Dendritic cell treated with granulocyte-macrophage colony-stimulating factor and Interleukin-4, amounts not matched to agents 40 ng/mL and 50 ng/mL, for 4 days (primary cell): ENCODE results near the gene CCNQ.

ENCODE experiments used
- H3K27ac Mint-ChIP-seq: one replicate; pipeline ENCODE4 v1.8.0; 2022; ENCODE audit warnings: mild to moderate bottlenecking, mixed read lengths
- H3K27me3 Mint-ChIP-seq: one replicate; pipeline ENCODE4 v1.8.0; 2022; ENCODE audit warnings: mild to moderate bottlenecking, mixed read lengths
- H3K36me3 Mint-ChIP-seq: one replicate; pipeline ENCODE4 v1.8.0; 2022; ENCODE audit warnings: low read depth, mixed read lengths
- H3K4me1 Mint-ChIP-seq: one replicate; pipeline ENCODE4 v1.8.0; 2022; ENCODE audit warnings: low read depth, mixed read lengths
- H3K4me3 Mint-ChIP-seq: one replicate; pipeline ENCODE4 v1.8.0; 2022; ENCODE audit warnings: mild to moderate bottlenecking, moderate library complexity, mixed read lengths
- H3K9me3 Mint-ChIP-seq: one replicate; pipeline ENCODE4 v1.8.0; 2022; ENCODE audit warnings: mixed read lengths
- intact Hi-C: fragments of 100-400 bp; cut with micrococcal nuclease; formaldehyde crosslinking; loops from one replicate; pipeline ENCODE4 v1.15.0; 2022

Gene CCNQ

GRCh38 chrX:153572601-153573000, 26.3 kb downstream of the CCNQ start:
- Mint-ChIP-seq H3K27me3 (peaks cover 3% of the 10 kb centered on the region), H3K4me3 (no peak overlapping the region), H3K9me3 (no peaks in the 10 kb centered on the region), H3K27ac (no peak overlapping the region), H3K4me1 (peaks cover 21% of the 10 kb centered on the region), H3K36me3 (no peaks in the 10 kb centered on the region)
- intact Hi-C loops = no loop called here

- Mint-ChIP-seq H3K27me3 (peaks cover 3% of the 10 kb centered on the region), H3K27ac (no peak overlapping the region), H3K4me3 (no peak overlapping the region), H3K9me3 (no peaks in the 10 kb centered on the region), H3K36me3 (no peaks in the 10 kb centered on the region), H3K4me1 (peaks cover 21% of the 10 kb centered on the region)
- intact Hi-C loops = no loop called here
Observed at GRCh38 chrX:153571534-153571908, 27.4 kb downstream of the CCNQ start.

GRCh38 chrX:153569475-153569874, 29.5 kb downstream of the CCNQ start:
- Mint-ChIP-seq H3K4me1 (peaks cover 21% of the 10 kb centered on the region), H3K4me3 (no peak overlapping the region), H3K36me3 (no peaks in the 10 kb centered on the region), H3K9me3 (no peaks in the 10 kb centered on the region), H3K27me3 (no peaks in the 10 kb centered on the region), H3K27ac (no peak overlapping the region)
- intact Hi-C loops = no loop called here

GRCh38 chrX:153568451-153569011, 30.4 kb downstream of the CCNQ start:
- Mint-ChIP-seq H3K4me1 (peaks cover 25% of the 10 kb centered on the region), H3K4me3 (no peak overlapping the region), H3K27me3 (no peaks in the 10 kb centered on the region), H3K27ac (no peak overlapping the region), H3K9me3 (no peaks in the 10 kb centered on the region), H3K36me3 (no peaks in the 10 kb centered on the region)
- intact Hi-C loops = no loop called here

GRCh38 chrX:153565996-153566580, 32.9 kb downstream of the CCNQ start:
- Mint-ChIP-seq H3K27me3 (no peaks in the 10 kb centered on the region), H3K4me1 (peaks cover 26% of the 10 kb centered on the region), H3K9me3 (no peaks in the 10 kb centered on the region), H3K4me3 (no peak overlapping the region), H3K36me3 (no peaks in the 10 kb centered on the region), H3K27ac (no peak overlapping the region)
- intact Hi-C loops = no loop called here

- Mint-ChIP-seq H3K27me3 (no peaks in the 10 kb centered on the region), H3K36me3 (no peaks in the 10 kb centered on the region), H3K9me3 (no peaks in the 10 kb centered on the region), H3K4me3 (no peak overlapping the region), H3K4me1 (peaks cover 30% of the 10 kb centered on the region), H3K27ac (no peak overlapping the region)
- intact Hi-C loops = no loop called here
Observed at GRCh38 chrX:153564047-153564606, 34.8 kb downstream of the CCNQ start.

GRCh38 chrX:153562546-153562945, 36.4 kb downstream of the CCNQ start:
- intact Hi-C loops = no loop called here
- H3K27ac Mint-ChIP-seq = no peak overlapping the region
- no peaks in the 10 kb centered on the region for H3K36me3 Mint-ChIP-seq
- H3K4me1 Mint-ChIP-seq = peaks cover 32% of the 10 kb centered on the region
- no peaks in the 10 kb centered on the region for H3K9me3 Mint-ChIP-seq
- no peak overlapping the region for H3K4me3 Mint-ChIP-seq
- H3K27me3 Mint-ChIP-seq = no peaks in the 10 kb centered on the region

GRCh38 chrX:153561337-153561736, 37.6 kb downstream of the CCNQ start:
- H3K36me3 Mint-ChIP-seq = no peaks in the 10 kb centered on the region
- H3K4me3 Mint-ChIP-seq = no peak overlapping the region
- H3K9me3 Mint-ChIP-seq = no peaks in the 10 kb centered on the region
- no peak overlapping the region for H3K27ac Mint-ChIP-seq
- peaks cover 32% of the 10 kb centered on the region for H3K4me1 Mint-ChIP-seq
- intact Hi-C loops = no loop called here
- H3K27me3 Mint-ChIP-seq = no peaks in the 10 kb centered on the region

DNA sequence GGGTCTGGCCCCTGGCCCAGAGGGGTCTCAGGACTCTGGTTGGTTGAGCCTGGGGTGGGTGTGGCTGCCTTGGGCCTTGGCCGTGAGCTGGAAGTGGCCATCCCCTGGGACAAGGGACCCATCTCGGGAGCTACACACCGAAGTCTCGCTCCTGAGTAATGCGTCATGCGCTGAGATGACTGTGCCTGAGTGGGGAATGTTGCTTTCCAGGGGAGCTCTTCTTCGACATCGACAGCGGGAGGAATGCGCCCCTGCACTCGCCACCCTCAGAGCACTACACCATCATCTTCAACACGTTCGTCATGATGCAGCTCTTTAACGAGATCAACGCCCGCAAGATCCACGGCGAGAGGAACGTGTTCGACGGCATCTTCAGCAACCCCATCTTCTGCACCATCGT, 38.5 kb downstream of the CCNQ start:
- Mint-ChIP-seq H3K36me3 (no peaks in the 10 kb centered on the region), H3K9me3 (no peaks in the 10 kb centered on the region), H3K27ac (no peak overlapping the region), H3K27me3 (peaks cover 2% of the 10 kb centered on the region), H3K4me1 (peaks cover 32% of the 10 kb centered on the region), H3K4me3 (no peak overlapping the region)
- intact Hi-C loops = no loop called here

- no peak overlapping the region for H3K27ac Mint-ChIP-seq
- no peaks in the 10 kb centered on the region for H3K9me3 Mint-ChIP-seq
- peaks cover 5% of the 10 kb centered on the region for H3K27me3 Mint-ChIP-seq
- H3K4me3 Mint-ChIP-seq = no peak overlapping the region
- H3K4me1 Mint-ChIP-seq = peaks cover 32% of the 10 kb centered on the region
- intact Hi-C loops = no loop called here
- no peaks in the 10 kb centered on the region for H3K36me3 Mint-ChIP-seq
Observed at GRCh38 chrX:153560000-153560399, 38.9 kb downstream of the CCNQ start.

DNA sequence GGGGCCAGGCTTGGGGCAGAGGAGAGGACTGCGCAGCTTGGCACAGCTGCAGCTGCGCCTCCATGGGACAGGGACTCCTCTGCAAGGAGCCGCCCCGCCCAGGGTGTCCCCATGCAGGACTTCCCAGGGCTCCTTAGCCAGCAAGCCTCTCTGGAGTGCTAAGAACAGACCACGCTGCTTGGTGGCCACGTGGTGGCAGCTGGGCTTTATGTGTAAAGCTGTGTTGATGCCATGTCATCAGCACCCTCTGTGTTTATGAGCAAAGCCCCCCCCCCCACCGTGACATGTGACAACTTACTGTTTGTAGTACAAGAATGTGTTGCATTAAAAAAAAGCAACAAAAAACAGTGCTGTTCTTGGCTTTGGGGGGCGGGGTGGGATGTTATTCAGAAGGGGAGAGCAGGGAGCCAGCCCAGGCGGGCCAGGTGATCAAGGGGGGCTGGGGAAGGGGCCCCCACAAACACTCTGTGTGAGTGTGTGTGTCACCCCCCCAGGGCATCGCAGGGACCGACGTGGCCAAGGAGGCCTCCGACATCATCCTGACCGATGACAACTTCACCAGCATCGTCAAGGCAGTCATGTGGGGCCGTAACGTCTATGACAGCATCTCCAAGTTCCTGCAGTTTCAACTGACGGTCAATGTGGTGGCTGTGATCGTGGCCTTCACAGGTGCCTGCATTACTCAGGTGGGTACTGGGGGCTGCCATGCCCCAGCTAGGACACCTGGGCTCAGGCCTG, 41.2 kb downstream of the CCNQ start:
- H3K9me3 Mint-ChIP-seq = no peaks in the 10 kb centered on the region
- peaks cover 12% of the 10 kb centered on the region for H3K27me3 Mint-ChIP-seq
- H3K4me1 Mint-ChIP-seq = peaks cover 24% of the 10 kb centered on the region
- H3K4me3 Mint-ChIP-seq = no peak overlapping the region
- intact Hi-C loops = no loop called here
- no peak overlapping the region for H3K27ac Mint-ChIP-seq
- H3K36me3 Mint-ChIP-seq = no peaks in the 10 kb centered on the region

DNA sequence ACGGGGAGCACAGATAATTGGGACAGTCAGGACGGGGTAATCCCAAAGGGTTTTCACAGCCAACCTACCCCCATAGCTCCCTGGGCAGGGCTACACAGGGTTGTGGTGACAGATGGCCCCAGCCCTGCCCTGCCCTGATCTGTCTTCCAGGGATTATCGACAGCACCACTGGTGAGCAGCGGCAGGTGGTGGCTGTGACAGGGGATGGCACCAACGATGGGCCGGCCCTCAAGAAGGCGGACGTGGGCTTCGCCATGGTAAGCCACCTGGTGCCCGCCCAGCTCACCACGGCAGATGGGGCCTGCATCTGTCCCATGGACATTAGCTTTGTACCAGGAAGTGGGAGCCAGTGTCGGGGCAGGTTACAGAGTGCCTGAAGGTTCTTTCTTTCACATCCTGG, 42.2 kb downstream of the CCNQ start:
- H3K4me1 Mint-ChIP-seq = peaks cover 24% of the 10 kb centered on the region
- peaks cover 16% of the 10 kb centered on the region for H3K27me3 Mint-ChIP-seq
- intact Hi-C loops = no loop called here
- no peaks in the 10 kb centered on the region for H3K9me3 Mint-ChIP-seq
- H3K36me3 Mint-ChIP-seq = no peaks in the 10 kb centered on the region
- no peak overlapping the region for H3K4me3 Mint-ChIP-seq
- H3K27ac Mint-ChIP-seq = no peak overlapping the region

DNA sequence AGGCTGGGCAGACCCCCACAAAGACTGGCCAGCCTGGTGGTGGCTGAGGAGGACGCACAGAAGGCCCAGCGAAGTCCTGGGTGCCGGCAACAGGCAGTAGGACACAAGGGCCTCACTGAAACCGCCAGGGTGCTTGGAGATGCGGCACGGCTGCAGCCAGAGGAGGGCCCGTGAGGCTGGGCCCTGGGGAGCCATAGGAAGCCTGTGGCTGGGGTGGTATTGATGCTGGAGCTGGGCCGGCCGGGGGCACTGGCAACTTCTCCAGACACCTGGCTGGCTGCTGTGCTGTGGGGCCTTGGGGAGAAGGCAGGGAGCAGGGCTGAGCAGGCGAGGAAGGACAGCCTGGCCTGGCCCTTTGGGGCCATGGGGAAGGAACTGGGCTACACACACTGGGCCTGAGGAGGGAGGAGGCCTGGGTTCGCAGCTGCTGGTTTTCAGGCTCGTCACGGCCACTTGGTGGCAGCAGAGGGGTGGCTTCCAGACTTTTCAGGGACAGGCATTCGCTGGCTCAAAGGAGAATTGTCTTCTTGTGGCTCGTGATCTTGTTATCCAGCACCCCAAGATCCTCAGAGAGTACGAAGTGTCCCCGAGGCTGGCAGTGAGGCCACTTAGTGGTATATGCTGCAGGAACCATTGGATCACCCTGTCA, 44.3 kb downstream of the CCNQ start:
- Mint-ChIP-seq H3K27ac (no peak overlapping the region), H3K36me3 (no peaks in the 10 kb centered on the region), H3K9me3 (no peaks in the 10 kb centered on the region), H3K4me1 (peaks cover 8% of the 10 kb centered on the region), H3K4me3 (no peak overlapping the region), H3K27me3 (peaks cover 19% of the 10 kb centered on the region)
- intact Hi-C loops = loop anchor here (5.0 kb wide), 2 partner anchors 93 to 108 kb away; partner anchors contain the start of gene DUSP9

DNA sequence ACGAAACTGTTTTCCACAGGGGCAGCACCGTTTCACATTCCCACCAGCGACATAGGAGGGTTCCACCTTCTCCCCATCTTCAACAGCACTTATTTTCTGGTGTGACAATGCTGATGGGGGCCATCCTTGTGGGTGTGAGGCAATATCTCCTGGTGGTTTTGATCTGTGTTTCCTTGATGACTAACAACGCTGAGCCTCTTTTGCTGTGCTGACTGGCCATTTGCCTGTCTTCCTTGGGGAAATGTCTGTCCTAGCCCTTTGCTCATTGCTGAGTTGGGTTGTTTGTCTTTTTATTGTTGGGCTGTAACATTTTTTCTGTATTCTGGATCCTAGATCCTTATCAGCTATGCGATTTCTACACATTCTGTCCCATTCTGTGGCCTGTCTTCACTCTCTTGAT, 47.8 kb downstream of the CCNQ start:
- peaks cover 41% of the 10 kb centered on the region for H3K27me3 Mint-ChIP-seq
- H3K27ac Mint-ChIP-seq = no peak overlapping the region
- no peaks in the 10 kb centered on the region for H3K36me3 Mint-ChIP-seq
- no peaks in the 10 kb centered on the region for H3K9me3 Mint-ChIP-seq
- intact Hi-C loops = loop anchor here (5.0 kb wide), 2 partner anchors 96 to 111 kb away; partner anchors contain the start of gene DUSP9
- H3K4me1 Mint-ChIP-seq = peaks cover 16% of the 10 kb centered on the region
- H3K4me3 Mint-ChIP-seq = no peak overlapping the region
